Stomach smooth muscle (tissue), 2 donors: Measurements from ENCODE around the gene THPO.
A peak's percentile ranks its signal among the peaks of the same experiment; 100 is the strongest.

Experiments used
- H3K27ac ChIP-seq: one replicate; pipeline ENCODE4 v1.7.0; 2013; ENCODE audit warnings: mild to moderate bottlenecking, low read length, inconsistent platforms
- H3K27me3 ChIP-seq, 2 donors: one replicate each; pipeline ENCODE4 v1.7.0; 2013; ENCODE audit warnings: low read length in 2 of 2; ENCODE audit not compliant: insufficient read depth in 2 of 2, control insufficient read depth in 1 of 2
- H3K36me3 ChIP-seq, 2 donors: one replicate each; pipeline ENCODE4 v1.7.0; 2013; ENCODE audit warnings: low read length in 2 of 2; ENCODE audit not compliant: control insufficient read depth in 2 of 2, insufficient read depth in 2 of 2
- H3K4me1 ChIP-seq: one replicate; pipeline ENCODE4 v1.7.0; 2013; ENCODE audit warnings: low read length; ENCODE audit not compliant: control insufficient read depth, insufficient read depth
- H3K4me3 ChIP-seq, 2 donors: one replicate each; pipeline ENCODE4 v1.7.0; 2013; ENCODE audit warnings: low read length in 2 of 2
- H3K9ac ChIP-seq, 2 donors: one replicate each; pipeline ENCODE4 v1.7.0; 2013; ENCODE audit warnings: low read length in 2 of 2, mild to moderate bottlenecking in 1 of 2
- H3K9me3 ChIP-seq, 2 donors: one replicate each; pipeline ENCODE4 v1.7.0; 2013; ENCODE audit warnings: low read length in 2 of 2; ENCODE audit not compliant: control insufficient read depth in 2 of 2
- donor health status: healthy.
- donor health status: Pancreatic carcinoma.

Gene THPO

GRCh38 chr3:184361932-184362667 lies 15.9 kb downstream of the THPO start:
- Histone ChIP-seq H3K4me3 (peak overlapping the region; percentile 65 to 88), H3K27me3 (no peaks in the 10 kb centered on the region), H3K9ac (peak overlapping the region; percentile 90 to 96), H3K27ac (peak overlapping the region; percentile 98), H3K9me3 (no peaks in the 10 kb centered on the region), H3K36me3 (peaks cover 0 to 21% of the 10 kb centered on the region in 2 donors), H3K4me1 (peaks cover 32% of the 10 kb centered on the region)

- Histone ChIP-seq H3K27ac (peak within 1 kb of the TSS; percentile 98), H3K36me3 (peaks cover 3 to 20% of the 10 kb centered on the region in 2 donors), H3K9ac (peak within 1 kb of the TSS; percentile 90 to 96), H3K4me3 (peak within 1 kb of the TSS; percentile 83 to 88), H3K4me1 (peaks cover 32% of the 10 kb centered on the region), H3K9me3 (no peaks in the 10 kb centered on the region), H3K27me3 (no peaks in the 10 kb centered on the region)
Measured at GRCh38 chr3:184361532-184361931, 16.5 kb downstream of the THPO start, which contains the start of the genes CLCN2 and POLR2H. CLCN2 (minus strand) TSS chr3:184361605; CDS start chr3:184361479, 126 bp downstream. POLR2H (plus strand) TSS chr3:184361710; CDS start chr3:184363493, 1,783 bp downstream.

- Histone ChIP-seq H3K4me3 (peak overlapping the region; percentile 83 to 88), H3K4me1 (peaks cover 32% of the 10 kb centered on the region), H3K27me3 (no peaks in the 10 kb centered on the region), H3K36me3 (peaks cover 3 to 19% of the 10 kb centered on the region in 2 donors), H3K27ac (peak overlapping the region; percentile 62), H3K9me3 (no peaks in the 10 kb centered on the region), H3K9ac (peak overlapping the region; percentile 75 to 90)
Measured at GRCh38 chr3:184360929-184361531, 17.0 kb downstream of the THPO start.

GRCh38 chr3:184360070-184360928 lies 17.7 kb downstream of the THPO start:
- Histone ChIP-seq H3K9me3 (no peaks in the 10 kb centered on the region), H3K36me3 (peaks cover 6 to 21% of the 10 kb centered on the region in 2 donors), H3K27ac (peak overlapping the region; percentile 62), H3K4me1 (peaks cover 32% of the 10 kb centered on the region), H3K27me3 (no peaks in the 10 kb centered on the region), H3K4me3 (peak overlapping the region; percentile 83 to 88), H3K9ac (peak overlapping the region; percentile 75 to 90)

DNA sequence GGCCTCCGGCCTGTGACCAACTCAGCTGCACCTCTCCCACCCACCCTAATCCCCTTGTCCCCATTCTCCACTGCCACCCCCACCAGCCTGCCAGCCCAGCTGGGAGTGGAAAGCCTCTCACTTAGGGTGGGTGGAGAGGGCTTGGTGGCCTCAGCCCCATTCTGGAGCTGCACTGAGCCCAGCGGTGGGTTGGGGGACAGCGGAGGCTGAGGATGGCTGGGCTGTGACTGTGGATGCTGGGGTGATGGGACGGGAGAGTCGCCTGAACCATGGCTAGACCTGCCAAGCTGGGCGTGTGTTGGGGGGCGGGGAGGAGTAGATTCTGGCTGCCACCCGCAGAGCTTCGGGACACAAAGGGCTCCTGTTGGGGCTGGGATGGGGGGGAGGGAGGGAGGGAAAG lies 18.4 kb downstream of the THPO start:
- H3K27me3 ChIP-seq: no peaks in the 10 kb centered on the region
- H3K36me3 ChIP-seq: peaks cover 9 to 15% of the 10 kb centered on the region in 2 donors
- no peak overlapping the region for H3K4me3 ChIP-seq
- H3K9me3 ChIP-seq: no peaks in the 10 kb centered on the region
- H3K27ac ChIP-seq: no peak overlapping the region
- H3K4me1 ChIP-seq: peaks cover 32% of the 10 kb centered on the region
- no peak overlapping the region for H3K9ac ChIP-seq

DNA sequence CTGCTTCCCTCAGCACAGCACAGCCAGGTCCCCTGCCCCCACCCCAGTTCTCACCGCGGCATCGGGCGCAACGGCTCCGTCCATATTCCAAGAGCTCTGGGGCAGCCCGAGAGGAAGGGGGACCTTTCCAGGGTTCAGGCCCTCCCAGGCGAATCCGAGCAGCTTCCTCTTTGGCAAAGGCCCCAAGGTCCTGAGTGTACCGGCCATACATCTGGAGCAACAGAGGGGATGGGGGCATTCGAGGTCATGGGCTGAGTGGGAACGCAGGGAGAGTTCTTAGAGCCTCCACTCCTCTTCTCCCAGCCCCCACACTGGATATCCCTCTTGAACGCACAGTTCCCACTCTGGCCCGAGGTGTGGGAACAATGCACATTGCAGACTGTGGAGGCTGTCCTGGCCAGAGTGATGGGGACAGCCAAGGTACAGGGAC lies 19.1 kb downstream of the THPO start:
- peaks cover 9 to 15% of the 10 kb centered on the region in 2 donors for H3K36me3 ChIP-seq
- H3K27me3 ChIP-seq: no peaks in the 10 kb centered on the region
- H3K9ac ChIP-seq: peak overlapping the region in 1 of 2 donors; percentile 28
- no peak overlapping the region for H3K27ac ChIP-seq
- H3K4me3 ChIP-seq: no peak overlapping the region
- H3K9me3 ChIP-seq: no peaks in the 10 kb centered on the region
- H3K4me1 ChIP-seq: peaks cover 29% of the 10 kb centered on the region

DNA sequence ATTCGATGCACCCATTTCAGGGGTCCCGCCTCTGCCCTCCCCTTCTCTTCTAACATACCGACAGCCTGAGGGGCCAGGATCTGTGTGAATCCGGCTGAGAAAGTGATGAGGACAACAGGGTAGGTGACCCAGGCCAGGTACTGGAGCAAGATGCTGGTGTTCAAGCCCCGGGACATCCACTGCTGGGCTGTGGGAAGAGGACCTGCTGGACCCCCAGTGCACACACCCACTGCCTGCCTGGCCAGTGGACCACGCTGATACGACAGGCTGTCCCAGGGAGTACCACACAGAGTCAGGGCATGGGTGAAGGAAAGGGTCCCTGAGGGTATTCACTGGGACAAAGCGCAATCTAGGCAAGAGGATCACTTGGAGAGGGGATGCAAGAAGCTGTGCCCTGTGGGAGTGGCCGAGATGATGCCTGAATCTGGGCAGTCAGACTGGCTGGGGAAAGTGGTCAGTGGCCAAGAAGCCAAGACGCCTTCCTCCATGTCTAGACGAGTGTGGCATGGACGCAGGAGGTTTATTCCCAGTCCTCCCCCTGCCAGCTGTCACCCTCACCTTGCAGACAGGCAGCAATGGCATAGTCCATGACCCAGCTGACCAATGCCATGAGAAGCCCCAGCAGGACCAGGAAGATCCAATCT lies 19.8 kb downstream of the THPO start:
- Histone ChIP-seq H3K27me3 (no peaks in the 10 kb centered on the region), H3K4me3 (no peak overlapping the region), H3K9me3 (no peaks in the 10 kb centered on the region), H3K27ac (no peak overlapping the region), H3K4me1 (peaks cover 22% of the 10 kb centered on the region), H3K9ac (no peak overlapping the region), H3K36me3 (peaks cover 9 to 15% of the 10 kb centered on the region in 2 donors)

DNA sequence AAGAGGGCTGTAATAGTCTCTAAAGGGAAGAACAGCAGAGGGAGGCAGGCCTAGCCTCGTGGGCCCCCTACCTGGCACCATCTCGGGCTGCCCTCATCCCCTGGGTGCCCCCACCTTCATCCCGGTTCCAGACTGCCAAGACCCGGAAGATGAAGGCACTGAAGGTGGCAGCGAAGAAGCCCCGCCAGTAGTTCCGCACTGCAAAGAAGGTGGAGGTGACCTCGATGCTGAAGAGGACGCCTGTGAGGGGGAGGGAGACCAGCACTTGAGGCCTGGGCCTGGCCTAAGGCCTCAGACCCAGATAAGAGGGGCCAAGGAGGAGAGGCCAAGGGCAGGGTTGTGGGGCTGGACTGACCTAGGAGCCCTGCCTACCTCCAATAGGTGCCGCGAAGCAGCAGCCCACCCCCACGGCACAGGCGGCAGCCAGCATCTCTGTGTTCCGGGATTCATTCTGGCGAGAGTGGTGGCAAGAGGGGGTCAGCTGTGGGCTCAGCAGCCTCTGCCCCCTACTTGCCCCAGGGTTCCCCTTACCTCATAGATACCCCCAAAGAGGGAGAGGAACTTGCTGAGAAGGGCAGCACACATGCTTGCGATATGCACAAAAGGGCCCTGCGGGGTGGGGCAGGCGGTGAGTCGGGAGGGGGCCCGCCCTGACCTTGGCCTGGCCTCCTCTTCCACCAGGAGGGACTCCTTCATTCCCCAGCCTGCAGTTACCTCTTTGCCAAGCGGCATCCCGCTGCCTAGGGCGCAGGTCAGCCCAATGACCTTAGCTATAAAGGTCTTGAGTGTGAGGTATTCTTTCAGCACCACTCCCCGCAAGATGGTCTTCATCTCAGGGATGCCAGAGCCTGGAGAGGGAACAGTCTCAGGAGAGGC lies 20.5 kb downstream of the THPO start:
- H3K27ac ChIP-seq: no peak overlapping the region
- H3K4me1 ChIP-seq: peaks cover 15% of the 10 kb centered on the region
- H3K4me3 ChIP-seq: no peak overlapping the region
- no peak overlapping the region for H3K9ac ChIP-seq
- H3K27me3 ChIP-seq: no peaks in the 10 kb centered on the region
- H3K36me3 ChIP-seq: peaks cover 9 to 15% of the 10 kb centered on the region in 2 donors
- no peaks in the 10 kb centered on the region for H3K9me3 ChIP-seq

DNA sequence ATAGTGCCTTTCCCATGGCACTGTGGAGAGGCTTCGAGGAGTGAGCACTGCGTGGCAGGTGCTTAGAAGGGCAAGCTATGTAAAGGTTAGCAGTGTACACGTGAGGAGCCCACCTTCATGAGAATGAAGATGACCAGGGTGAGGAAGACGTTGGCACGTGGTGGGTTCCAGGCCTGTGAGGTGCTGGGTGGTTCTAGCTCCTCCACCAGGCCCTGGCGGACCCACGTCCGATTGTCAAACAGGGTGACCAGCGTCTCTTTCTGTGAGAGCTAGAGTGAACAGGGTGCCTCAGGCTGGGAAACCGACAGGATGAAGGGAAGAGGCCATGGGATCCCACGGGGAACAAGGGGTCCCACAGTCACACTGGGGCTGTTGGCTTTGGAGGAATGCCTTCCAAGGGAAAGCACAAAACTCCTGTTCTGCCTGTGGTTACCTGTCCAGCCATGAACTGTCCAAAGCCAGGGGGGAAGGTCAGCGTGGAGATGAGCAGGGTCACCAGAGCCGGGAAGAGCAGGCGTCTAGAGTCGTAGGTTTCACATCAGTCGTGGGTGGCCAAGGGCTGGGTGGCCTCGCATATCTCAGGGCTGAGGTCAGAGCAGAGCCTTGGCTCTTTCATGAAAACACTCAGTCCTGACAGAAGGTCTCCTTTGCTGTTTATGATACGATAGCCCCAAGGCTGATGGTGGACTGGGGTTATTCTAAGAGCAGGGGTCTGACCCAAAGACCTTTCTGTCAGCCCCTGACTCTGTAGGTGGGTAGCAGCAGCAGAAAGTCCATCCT lies 22.6 kb downstream of the THPO start:
- H3K4me3 ChIP-seq: no peak overlapping the region
- H3K27ac ChIP-seq: no peak overlapping the region

More for the DNA sequence above, 22.6 kb downstream of the THPO start:
- no peak overlapping the region for H3K9ac ChIP-seq
- H3K27me3 ChIP-seq: no peaks in the 10 kb centered on the region
- peaks cover 9 to 15% of the 10 kb centered on the region in 2 donors for H3K36me3 ChIP-seq
- no peaks in the 10 kb centered on the region for H3K9me3 ChIP-seq
- H3K4me1 ChIP-seq: peaks cover 12% of the 10 kb centered on the region
